ENCODE measurements around the gene MRPL57.
"Not testable (repeated sequence)": the region's sequence is repeated elsewhere in the genome, so short reads cannot be mapped to it uniquely, and the experiment has no call there.

MRPL57 gene

DNA sequence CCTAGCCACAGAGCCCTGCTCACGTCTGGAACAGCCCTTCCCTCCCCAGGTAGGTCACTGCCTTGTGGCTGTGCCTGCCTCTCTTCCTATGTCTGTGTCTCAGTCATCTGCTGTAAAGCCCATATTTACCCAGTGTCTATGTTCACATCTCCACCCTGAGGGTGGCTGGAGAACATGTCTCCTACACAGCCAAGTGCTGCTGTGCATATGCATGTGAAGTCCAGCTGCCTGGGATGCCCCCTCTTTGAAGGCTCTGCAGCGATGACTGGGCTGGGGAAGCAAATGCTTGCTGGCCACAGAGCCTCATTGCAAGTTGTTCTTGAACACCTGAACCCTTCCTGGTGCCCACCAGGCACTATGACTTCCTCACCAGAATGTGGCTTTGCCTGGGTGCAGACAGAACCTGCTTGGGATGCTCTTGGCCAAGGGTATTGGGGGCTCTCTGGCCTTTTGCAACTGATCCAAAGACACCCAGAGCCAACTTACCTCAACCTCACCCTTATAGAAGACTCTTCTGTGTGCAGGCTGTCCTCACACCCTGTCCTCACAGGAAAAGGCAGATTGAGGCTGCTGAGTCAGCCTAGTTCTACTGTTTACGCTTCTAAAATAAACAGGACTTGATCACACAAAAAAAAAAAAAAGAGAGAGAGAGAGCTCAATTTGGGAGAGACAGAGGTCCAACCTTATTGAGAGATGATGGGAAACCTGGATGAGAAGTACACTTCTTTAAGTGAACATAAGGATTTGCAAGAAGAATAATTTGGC, 26.5 kb downstream of the MRPL57 start:
- TF ChIP-seq POLR2A (IDR thresholded peaks at IDR 0.05; ENCODE audit: low read depth, low read length): no peak
- no peak for TF ChIP-seq POLR2AphosphoS5 (IDR thresholded peaks at IDR 0.05; ENCODE audit: low read depth, low read length)
- TF ChIP-seq TAF1 (IDR thresholded peaks at IDR 0.05; ENCODE audit: borderline replicate concordance, low read depth, low read length): no peak
- FAIRE-seq: no peak
- DNase-seq (ENCODE audit: insufficient read length): no peak

DNA sequence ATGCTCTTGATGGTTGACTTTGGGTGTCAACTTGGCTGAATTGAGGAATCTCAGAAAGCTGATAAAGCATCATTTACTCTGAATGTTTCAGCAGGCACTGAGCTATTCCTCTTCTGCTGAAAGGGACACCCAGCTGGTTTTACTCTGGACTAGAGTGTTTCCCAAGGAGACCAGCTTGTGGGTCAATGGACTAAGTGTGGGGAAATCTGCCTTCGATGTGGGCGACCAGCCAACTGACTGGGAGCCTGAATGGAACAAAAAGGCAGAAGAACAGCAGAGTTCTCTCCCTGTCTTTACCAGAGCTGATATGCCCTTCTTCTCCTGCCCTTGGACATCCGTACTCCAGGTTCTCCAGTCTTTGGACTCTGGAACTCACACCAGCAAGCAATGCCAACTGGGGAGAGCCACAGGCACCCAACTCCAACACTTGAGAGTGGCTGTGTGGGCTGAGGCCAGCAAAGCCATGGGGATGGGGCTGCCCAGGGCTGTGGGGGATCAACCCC, 32.2 kb downstream of the MRPL57 start:
- FAIRE-seq (no peak), DNase-seq (ENCODE audit: insufficient read length) (no peak)
- TF ChIP-seq POLR2AphosphoS5 (IDR thresholded peaks at IDR 0.05; ENCODE audit: low read depth, low read length) (no peak), POLR2A (IDR thresholded peaks at IDR 0.05; ENCODE audit: low read depth, low read length) (no peak), TAF1 (IDR thresholded peaks at IDR 0.05; ENCODE audit: borderline replicate concordance, low read depth, low read length) (no peak)

DNA sequence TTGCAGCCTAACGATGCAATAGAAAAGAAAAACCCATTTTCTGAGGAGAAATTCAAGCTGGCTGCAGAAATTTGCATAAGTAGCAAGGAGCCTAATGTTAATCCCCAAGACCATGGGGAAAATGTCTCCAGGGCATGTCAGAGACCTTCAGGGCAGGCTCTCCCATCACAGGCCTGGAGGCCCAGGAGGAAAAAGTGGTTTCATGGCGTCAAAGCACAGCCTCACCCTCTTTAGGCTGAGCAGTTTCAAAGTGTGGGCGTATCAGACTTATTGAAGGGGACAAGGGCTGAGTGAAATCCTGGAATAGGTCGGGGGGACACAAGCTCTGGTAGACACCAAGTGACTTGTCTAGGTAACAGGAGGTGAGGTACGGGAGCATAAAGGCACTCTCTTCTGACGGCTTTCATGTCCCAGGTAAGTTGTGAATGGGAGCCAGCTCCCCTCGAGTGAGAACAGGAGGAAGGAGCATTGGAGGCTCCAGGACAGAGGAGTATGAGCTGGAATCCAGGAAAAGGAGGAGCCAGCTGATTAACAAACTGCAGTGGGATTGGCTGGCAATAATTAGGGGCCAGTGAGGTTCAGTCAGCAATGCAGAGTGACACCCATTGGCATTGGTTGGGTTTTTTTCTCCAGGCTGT, 35.8 kb downstream of the MRPL57 start:
- no peak for DNase-seq (ENCODE audit: insufficient read length)

DNA sequence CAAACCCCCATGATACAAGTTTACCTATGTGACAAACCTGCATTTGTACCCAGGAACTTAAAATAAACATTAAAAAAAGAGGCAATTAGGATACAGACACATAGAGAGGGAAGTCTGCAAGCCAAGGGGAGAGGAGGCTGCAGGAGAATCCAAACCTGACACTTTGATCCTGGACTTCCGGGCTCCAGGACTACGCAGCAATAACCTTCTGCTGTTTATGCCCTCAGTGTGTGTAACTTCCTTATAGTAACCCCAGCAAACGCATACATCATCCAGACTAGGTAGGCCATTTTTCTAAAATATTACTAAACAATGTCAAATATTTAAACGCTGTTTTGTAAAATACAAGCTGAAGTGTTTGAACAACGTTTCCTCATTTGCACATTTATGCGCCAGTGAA, 39.0 kb downstream of the MRPL57 start:
- FAIRE-seq; DNase-seq (ENCODE audit: insufficient read length): not testable (repeated sequence)

More for the DNA sequence above, 35.8 kb downstream of the MRPL57 start:
- TF ChIP-seq POLR2A (IDR thresholded peaks at IDR 0.05; ENCODE audit: low read depth, low read length) (no peak), TAF1 (IDR thresholded peaks at IDR 0.05; ENCODE audit: borderline replicate concordance, low read depth, low read length) (no peak), POLR2AphosphoS5 (IDR thresholded peaks at IDR 0.05; ENCODE audit: low read depth, low read length) (no peak)
- FAIRE-seq: no peak

DNA sequence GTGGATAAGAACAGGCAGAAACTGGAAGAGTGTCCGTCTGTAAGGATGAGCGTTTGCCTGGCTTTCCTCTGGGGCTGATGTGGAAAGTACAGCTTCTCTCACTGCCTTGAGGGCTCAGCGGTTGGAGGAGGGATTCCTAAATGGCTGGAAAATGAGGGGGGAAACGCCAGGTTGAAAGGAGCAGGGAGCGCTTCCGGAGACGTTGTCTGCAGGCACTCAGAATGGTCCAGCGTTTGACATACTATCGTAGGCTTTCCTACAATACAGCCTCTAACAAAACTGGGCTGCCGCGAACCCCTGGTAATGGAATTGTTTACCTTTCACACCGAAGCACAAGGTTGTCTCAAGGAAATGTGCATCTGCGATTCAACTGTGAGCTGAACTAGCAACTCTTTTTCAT, 39.9 kb downstream of the MRPL57 start:
- TF ChIP-seq POLR2AphosphoS5 (IDR thresholded peaks at IDR 0.05; ENCODE audit: low read depth, low read length) (no peak), TAF1 (IDR thresholded peaks at IDR 0.05; ENCODE audit: borderline replicate concordance, low read depth, low read length) (no peak), POLR2A (IDR thresholded peaks at IDR 0.05; ENCODE audit: low read depth, low read length) (no peak)
- DNase-seq (ENCODE audit: insufficient read length): no peak
- FAIRE-seq: no peak

DNA sequence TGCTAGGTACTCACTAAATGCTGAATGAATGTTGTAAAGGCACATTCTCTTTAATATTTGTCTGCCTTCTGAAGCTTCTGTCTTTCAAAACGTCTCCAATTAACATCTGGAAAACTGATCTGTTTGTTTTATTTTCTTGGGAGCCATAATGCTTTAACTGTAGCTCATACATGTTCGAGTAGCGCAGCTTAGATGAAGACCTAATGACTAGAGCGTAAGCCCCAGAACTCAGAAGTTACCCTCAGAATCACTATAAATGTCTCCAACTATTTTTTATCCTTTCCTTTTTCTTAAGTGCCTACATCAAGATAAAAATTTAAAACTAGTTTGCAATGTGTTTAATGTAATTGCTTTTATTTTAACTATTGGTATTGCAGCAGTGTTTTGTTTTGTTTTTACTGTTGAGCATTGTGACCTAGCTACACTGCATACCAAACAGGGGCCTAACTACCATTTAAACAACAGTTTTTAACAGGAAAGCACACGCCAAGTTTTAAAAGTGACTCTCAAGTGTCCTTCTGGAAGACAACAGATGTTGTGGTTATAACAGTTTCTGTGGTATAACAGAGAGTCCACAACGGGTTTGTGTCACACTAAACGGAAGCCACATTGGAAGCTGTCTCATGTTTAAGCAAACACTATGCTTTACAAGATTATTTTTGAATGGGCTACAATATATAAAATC, 42.0 kb downstream of the MRPL57 start:
- peak; percentile 87 for FAIRE-seq
- DNase-seq (ENCODE audit: insufficient read length): no peak
- TF ChIP-seq POLR2AphosphoS5 (IDR thresholded peaks at IDR 0.05; ENCODE audit: low read depth, low read length) (no peak), POLR2A (IDR thresholded peaks at IDR 0.05; ENCODE audit: low read depth, low read length) (no peak), TAF1 (IDR thresholded peaks at IDR 0.05; ENCODE audit: borderline replicate concordance, low read depth, low read length) (no peak)

DNA sequence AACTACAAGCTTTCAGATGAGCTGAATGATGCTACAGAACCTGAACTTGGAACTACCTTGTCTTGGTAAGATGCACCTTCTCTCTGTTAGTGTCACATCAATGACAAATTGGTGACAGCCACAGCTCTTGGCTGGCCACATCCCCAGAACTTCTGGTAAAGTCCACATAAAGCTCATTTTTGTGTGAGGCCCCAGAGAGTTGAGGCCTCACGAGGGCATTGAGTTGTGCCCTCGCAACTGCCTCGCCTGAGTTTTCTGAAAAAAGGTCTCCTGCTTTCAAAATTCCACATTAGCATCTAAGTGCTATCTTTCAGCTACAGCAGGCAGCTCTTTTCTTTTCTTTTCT, 42.6 kb downstream of the MRPL57 start:
- TF ChIP-seq POLR2A (IDR thresholded peaks at IDR 0.05; ENCODE audit: low read depth, low read length) (no peak), TAF1 (IDR thresholded peaks at IDR 0.05; ENCODE audit: borderline replicate concordance, low read depth, low read length) (no peak), POLR2AphosphoS5 (IDR thresholded peaks at IDR 0.05; ENCODE audit: low read depth, low read length) (no peak)
- DNase-seq (ENCODE audit: insufficient read length) (no peak), FAIRE-seq (no peak)

DNA sequence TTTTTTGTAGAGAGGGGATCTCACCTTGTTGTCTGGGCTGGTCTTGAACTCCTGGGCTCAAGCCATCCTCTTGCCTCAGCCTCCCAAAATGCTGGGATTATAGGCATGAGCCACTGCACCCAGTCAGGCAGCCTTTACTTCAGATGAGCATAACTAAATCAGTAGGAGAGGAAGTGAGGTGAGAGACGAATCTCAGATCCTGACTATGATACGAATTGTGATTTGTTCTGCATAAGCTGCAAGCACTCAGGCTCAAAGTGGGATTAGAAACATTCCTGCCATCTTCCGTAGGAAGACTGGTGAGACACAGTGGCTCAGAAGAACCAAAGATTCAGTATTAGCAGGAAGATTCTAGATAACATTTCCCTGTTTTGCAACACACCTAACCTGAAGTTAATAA, 43.3 kb downstream of the MRPL57 start:
- FAIRE-seq; DNase-seq (ENCODE audit: insufficient read length): not testable (repeated sequence)

DNA sequence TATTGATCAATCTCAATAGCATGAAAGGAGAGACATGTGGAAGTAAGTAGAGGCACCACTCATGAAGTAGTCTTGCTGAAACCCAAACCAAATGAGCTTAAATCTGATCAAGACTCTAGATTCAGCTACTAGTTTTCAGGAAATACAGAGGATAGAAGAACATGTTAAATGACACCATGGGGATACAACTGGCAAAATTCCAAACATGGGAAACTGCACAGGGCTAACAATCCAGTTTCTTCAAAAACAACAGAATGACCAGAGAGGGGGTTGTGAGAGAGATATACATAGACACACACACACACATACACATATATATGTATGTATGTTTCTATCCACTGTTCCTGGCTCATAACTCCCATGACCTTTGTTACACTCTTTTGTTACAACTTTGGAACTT, 44.8 kb downstream of the MRPL57 start:
- no peak for FAIRE-seq

DNA sequence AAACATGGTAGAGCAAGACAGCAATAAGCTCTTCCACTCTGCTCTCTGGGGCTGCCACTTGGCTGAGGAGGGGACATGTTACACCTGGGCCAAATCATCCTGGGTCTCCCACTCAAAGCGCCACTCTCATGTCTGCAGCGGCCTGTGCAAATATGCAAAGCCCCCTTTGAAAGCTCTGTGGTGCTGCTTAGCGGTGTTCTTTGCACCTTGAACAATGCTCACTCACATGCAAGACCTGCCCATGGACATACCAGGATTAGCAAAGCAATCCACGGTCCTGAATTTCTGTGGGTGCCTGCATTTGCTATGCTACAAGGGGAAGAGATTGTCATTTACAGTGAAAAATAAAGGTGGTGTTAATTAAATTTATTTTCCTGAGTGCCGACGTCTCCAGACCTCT, 48.6 kb downstream of the MRPL57 start:
- FAIRE-seq (no peak), DNase-seq (ENCODE audit: insufficient read length) (no peak)
- TF ChIP-seq POLR2AphosphoS5 (IDR thresholded peaks at IDR 0.05; ENCODE audit: low read depth, low read length) (no peak), POLR2A (IDR thresholded peaks at IDR 0.05; ENCODE audit: low read depth, low read length) (no peak), TAF1 (IDR thresholded peaks at IDR 0.05; ENCODE audit: borderline replicate concordance, low read depth, low read length) (no peak)

More for the DNA sequence above, 44.8 kb downstream of the MRPL57 start:
- TF ChIP-seq TAF1 (IDR thresholded peaks at IDR 0.05; ENCODE audit: borderline replicate concordance, low read depth, low read length): no peak
- no peak for TF ChIP-seq POLR2AphosphoS5 (IDR thresholded peaks at IDR 0.05; ENCODE audit: low read depth, low read length)
- no peak for TF ChIP-seq POLR2A (IDR thresholded peaks at IDR 0.05; ENCODE audit: low read depth, low read length)
- no peak for DNase-seq (ENCODE audit: insufficient read length)

DNA sequence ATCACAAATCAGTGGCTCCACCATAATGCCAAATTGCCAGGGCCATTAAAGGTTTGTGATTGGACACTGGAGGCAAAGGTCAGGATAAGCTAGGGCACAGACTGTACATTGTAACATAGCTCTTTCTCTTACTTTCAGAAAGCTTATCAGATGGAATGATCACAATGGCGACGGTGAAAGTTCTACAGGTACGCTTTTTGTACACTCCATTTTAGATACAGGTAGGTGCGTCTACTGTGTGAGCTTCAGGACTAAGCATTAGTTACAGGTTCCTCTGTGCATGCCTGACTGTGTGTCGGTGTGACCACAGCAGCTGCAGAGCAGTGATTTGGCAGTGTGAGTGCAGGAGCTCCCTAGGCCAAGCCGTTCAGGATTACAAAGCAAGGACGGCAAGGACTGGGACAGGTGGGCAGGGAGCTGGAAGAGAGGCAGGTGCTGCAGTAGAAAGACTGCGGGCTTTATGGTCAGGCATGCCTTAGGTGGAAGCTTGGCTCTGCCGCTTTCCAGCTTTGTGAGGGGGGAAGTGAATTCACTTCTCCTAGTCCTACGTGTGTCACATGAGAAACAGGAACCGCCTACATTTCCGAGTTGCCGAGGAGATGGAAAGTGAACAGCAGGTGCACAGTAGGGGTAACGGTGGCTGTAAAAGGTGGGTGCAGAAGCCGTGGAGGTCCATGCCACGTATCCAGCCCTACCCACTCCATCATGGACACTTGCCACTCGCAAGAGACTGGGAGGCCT, 49.6 kb downstream of the MRPL57 start:
- no peak for DNase-seq (ENCODE audit: insufficient read length)
- no peak for FAIRE-seq

More for the DNA sequence above, 49.6 kb downstream of the MRPL57 start:
- no peak for TF ChIP-seq TAF1 (IDR thresholded peaks at IDR 0.05; ENCODE audit: borderline replicate concordance, low read depth, low read length)
- no peak for TF ChIP-seq POLR2AphosphoS5 (IDR thresholded peaks at IDR 0.05; ENCODE audit: low read depth, low read length)
- TF ChIP-seq POLR2A (IDR thresholded peaks at IDR 0.05; ENCODE audit: low read depth, low read length): no peak

Measured in GM12892 (cell line).